Parietal lobe (tissue), 2 donors: ENCODE data around the gene IDNK. TPM values are rescaled to one million over a fixed set of nuclear protein-coding genes. Genes with fewer than 3 reads are reported as not detected.

Experiments used
- small RNA-seq: library from RNA; depleted of rRNA; stranded (forward); fragments of <200 nt; gene quantifications from one replicate; pipeline ENCODE3, GENCODE V24; 2014; ENCODE audit warnings: low replicate concordance
- total RNA-seq: library from RNA; depleted of rRNA; stranded (reverse); fragments of >200 nt; gene quantifications from one replicate; pipeline ENCODE4 v1.2.3, GENCODE V29; 2014

IDNK gene
- total RNA-seq = 5.3 TPM

GRCh38 chr9:83622939-83623678 lies at the start of gene IDNK:
Gene IDNK (plus strand): TSS chr9:83623143. CDS start chr9:83623172, 29 bp downstream.

Small RNA genes within 50 kb of the gene (small RNA-seq; reads per million reads assigned to genes)
- not detected for gene RNU4-15P

Other genes starting within 250 kb of the IDNK start
- gene FRMD3, start 84.7 kb upstream of the IDNK start, total RNA-seq = 38.2 TPM
- 211 TPM for gene UBQLN1, start 84.8 kb downstream of the IDNK start, total RNA-seq
- gene GKAP1, start 194.6 kb downstream of the IDNK start, total RNA-seq = 13.1 TPM